GM13977 (cell line): ENCODE measurements around the gene CCNE1.
A peak's percentile ranks its signal among the peaks of the same experiment; 100 is the strongest.
"Not testable (repeated sequence)": the region's sequence is repeated elsewhere in the genome, so short reads cannot be mapped to it uniquely, and the experiment has no call there.

Experiments
- DNase-seq: peaks from one replicate; pipeline ENCODE4 v3.0.0; 2012; ENCODE audit warnings: low spot score
- in situ Hi-C: fragments of 300-500 bp; cut with MboI; formaldehyde crosslinking; loops from one replicate; pipeline ENCODE4 v1.12.0; 2022; ENCODE audit warnings: low sequenced_read_pairs, low pct_unique_long_range_greater_than_20kb, mixed read lengths, inconsistent platforms; ENCODE audit not compliant: unreplicated experiment
- TF ChIP-seq, protein P1 (sequence below): IDR thresholded peaks from 2 replicates; pipeline ENCODE4 v1.5.1; 2012; ENCODE audit warnings: mild to moderate bottlenecking, control low read depth; ENCODE audit not compliant: insufficient read depth; ENCODE audit errors: extremely low read depth, missing control alignments

The CCNE1 gene

DNA sequence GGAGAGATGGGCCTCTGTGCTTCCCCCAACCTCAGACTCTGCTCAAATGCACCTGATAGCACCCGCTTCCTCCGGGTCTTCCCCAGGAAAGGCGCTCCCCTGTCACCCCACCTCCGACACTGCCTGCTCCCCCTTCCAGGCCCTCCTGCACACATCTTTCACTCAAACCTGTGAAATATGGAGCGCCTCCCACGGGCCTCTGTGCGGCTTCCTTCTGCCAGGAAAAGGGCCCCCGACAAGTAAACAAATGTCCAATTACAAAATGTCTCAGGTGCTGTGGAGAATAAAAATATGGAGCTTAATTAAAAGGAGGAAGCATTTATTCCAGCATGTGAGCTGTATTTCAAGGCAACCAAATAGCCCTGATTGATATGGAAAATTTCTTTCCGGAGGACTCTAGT is 15.6 kb upstream of the CCNE1 start:
- in situ Hi-C loops, result no loop called here
- DNase-seq, result no peak
- TF ChIP-seq, protein P1, sequence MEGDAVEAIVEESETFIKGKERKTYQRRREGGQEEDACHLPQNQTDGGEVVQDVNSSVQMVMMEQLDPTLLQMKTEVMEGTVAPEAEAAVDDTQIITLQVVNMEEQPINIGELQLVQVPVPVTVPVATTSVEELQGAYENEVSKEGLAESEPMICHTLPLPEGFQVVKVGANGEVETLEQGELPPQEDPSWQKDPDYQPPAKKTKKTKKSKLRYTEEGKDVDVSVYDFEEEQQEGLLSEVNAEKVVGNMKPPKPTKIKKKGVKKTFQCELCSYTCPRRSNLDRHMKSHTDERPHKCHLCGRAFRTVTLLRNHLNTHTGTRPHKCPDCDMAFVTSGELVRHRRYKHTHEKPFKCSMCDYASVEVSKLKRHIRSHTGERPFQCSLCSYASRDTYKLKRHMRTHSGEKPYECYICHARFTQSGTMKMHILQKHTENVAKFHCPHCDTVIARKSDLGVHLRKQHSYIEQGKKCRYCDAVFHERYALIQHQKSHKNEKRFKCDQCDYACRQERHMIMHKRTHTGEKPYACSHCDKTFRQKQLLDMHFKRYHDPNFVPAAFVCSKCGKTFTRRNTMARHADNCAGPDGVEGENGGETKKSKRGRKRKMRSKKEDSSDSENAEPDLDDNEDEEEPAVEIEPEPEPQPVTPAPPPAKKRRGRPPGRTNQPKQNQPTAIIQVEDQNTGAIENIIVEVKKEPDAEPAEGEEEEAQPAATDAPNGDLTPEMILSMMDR, result no peak

DNA sequence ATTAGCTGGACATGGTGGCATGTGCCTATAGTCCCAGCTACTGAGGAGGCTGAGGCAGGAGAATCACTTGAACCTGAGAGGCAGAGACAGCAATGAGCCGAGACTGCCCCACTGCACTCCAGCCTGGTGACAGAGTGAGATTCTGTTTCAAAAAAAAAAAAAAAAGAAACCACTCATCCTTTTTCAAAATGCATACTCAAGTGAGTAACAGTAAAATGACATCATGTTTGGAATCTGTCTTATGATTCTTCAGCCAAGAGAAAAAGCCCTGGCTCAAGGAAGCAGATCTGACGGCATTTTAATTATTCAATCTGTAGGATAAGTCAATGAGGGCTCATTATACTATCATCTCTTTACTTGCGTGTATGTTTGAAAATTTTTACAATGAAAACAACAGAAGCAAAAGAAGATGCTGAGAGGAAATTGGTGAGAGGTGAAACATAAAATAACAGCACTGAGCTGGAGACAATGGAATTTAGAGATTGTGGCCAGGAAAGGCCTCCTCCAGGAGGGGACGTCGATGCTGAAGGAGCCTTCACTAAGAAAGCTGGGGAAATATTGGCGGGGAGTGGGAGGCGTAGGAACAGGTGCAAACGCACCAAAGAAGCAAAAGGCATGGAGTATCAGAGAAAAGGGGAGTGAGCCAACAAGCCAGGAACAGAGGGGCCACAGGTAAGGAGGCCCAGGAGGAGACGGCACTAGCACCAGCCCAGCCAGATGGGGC is 12.9 kb upstream of the CCNE1 start:
- TF ChIP-seq, protein P1, result no peak
- in situ Hi-C loops, result no loop called here
- no peak for DNase-seq

DNA sequence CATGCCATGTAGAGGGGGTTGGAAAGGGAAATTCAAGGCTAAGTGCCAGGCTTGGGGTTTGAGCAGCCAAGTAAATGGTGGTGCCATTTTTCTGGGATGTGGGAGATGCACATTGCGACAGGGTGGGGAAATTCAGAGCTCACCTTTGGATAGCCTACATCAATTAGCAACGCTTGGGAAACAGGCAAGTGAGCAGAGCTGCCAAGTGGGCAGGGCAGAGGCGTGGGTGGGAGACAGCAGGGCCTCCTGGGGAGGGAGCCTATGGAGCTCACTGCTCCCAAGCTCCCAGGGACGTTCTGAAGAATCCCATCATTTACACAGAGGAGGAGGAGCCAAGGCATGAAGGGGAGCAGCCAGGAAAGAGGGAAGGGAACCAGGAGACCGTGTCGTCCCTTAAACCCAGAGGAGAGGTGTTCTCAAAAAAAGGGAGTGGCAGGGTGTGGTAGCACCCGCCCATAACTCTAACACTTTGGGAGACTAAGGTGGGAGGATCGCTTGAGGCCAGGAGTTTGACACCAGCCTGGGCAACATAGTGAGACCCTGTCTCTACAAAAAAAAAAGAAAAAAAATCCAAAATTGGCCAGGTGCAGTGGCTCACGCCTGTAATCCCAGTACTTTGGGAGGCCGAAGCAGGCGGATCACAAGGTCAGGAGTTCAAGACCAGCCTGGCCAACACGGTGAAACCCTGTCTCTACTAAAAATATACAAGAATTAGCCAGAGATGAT is 11.5 kb upstream of the CCNE1 start:
- no peak for DNase-seq
- TF ChIP-seq, protein P1, result no peak
- in situ Hi-C loops, result no loop called here

DNA sequence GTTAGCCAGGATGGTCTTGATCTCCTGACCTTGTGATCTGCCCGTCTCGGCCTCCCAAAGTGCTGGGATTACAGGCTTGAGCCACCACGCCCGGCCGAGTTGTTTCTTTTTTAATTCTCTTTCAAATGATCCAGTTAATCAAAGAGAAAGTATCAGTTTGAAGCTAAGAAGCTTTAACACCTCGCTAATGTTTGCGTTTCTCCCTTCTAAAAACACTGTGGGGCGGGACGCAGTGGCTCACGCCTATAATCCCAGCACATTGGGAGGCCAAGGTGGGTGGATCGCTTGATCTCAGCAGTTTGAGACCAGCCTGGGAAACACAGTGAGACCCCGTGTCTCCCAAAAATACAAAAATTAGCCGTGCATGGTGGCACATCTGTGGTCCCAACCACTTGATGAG is 7.8 kb upstream of the CCNE1 start:
- in situ Hi-C loops, DNase-seq: not testable (repeated sequence)

DNA sequence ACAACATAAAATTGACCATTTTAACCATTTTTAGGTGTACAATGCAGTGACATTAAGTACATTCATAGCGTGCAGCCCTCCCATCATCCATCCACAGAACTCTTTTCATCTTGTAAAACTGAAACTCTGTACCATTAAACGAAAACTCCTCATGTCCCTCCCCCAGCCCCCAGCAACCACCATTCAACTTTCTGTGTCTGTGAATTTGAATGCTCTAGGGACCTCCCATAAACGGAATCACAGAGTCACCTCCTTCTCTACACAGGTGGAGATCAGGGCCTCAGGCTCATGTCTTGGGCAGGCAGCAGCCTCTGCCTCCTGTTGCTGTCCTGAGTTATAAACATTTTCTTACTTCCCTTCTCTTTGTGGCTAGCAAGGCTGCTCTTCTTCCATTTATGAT is 7.3 kb upstream of the CCNE1 start:
- peak; percentile 74 for DNase-seq
- in situ Hi-C loops, result no loop called here
- TF ChIP-seq, protein P1, result no peak

DNA sequence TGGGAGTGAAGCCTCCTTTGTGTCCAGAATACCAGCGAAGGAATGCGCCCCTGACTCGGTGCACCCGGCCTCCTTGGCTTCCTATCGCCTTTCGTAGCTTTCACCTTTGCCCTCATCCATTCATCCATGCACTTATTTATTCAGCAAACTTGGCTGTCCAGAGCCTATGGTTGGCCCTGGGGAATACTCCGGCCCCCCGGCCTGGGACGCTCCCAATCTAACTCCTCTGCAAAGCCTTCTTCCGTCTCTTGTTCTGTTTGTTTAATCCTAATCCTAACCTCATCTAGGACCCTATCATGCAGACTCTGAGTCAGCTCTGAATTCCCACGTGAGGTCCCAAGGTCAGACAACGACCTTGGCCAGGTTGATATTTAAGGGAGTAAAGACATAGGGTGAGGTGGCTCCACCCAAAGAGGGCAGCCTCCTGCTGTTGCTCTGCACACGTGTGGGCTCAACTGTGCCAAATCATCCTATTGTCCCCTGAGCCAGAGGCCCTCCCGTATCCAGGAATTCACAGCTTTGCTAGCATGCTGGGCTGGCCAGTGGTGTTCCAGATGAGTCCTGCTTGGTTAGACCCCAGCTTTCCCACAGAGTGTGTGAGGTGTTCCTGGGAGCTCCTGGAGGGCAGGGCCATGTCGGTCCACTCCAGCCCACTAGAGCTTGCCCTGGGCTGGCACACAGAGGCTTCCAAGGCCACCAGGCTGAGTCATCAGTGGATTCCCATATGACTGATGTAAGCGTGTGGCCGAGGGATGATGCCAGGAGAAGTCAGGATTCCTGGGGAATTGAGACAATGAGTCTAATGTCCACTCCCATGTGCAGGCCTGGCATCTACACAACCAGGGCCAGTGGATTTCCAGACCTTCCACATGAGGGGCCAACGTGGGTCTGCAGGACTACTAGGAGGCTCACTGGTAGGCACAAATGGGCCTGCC is 6.5 kb upstream of the CCNE1 start:
- in situ Hi-C loops, result no loop called here
- no peak for DNase-seq
- TF ChIP-seq, protein P1, result no peak
